Putamen (tissue), 1 donor: ENCODE results near the gene ANTXR1.
A peak's percentile ranks its signal among the peaks of the same experiment; 100 is the strongest.

Experiments used
- DNase-seq: peaks from one replicate; pipeline ENCODE4 v3.0.0-alpha.2; 2016; ENCODE audit warnings: low spot score

Gene ANTXR1

GRCh38 chr2:69181806-69182427, 168.9 kb downstream of the ANTXR1 start:
- DNase-seq = no peak

DNA sequence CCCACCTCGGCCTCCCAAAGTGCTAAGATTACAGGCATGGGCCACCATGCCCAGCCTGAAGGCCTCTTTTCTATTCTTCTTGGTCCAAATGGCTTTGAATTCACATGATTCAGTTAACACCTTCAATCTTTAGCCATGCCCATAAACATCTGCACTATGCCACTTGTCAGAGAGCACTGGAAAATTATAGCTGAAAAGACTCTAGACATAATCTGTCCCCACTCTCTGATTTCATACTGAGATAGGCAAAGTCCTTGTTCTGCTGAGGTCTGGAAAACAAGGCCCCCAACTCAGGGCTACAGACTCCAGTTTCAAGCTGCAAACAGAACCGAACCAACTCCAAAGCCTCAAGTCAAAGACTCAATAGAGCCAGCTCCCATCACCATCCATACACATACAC, 170.7 kb downstream of the ANTXR1 start:
- DNase-seq = no peak

GRCh38 chr2:69184224-69184623, 171.2 kb downstream of the ANTXR1 start:
- DNase-seq = no peak

DNA sequence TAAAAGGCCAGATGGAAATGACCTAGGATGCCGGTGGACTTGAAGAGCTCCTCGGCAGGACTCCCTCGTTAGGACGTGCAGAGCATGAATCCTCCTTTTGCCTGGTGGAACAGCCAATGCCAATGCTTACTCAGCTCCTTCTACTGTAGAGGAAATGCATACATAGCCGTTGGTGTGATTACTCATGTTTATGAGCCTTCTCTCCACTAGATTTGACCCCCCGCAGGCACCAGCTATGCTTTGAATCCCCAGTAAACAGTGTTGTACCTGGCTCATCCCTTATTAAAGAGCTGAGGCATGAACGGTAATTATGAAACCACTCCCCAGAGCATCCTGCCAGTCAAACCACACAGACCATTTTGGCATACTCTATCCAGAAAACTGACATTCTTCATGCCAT, 172.8 kb downstream of the ANTXR1 start:
- DNase-seq = no peak

DNA sequence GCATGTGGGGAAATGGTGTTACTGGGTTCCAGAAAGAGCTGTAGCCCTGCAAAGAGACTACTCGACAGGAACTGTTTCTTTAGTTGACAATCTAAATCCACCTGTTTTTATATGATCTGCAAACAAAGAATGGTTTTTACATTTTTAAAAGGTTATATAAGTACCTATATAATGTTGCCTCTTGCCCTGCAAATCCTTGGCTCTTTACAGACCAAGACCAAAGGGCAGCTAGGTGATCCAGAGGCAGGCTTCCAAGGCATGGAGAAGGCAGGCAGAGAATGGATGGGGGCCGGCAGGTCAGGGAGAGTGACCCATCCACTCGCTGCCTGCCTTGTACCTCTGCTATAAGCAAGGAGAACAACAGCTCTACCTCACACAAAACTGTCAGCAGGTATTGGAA, 173.6 kb downstream of the ANTXR1 start:
- DNase-seq = no peak

DNA sequence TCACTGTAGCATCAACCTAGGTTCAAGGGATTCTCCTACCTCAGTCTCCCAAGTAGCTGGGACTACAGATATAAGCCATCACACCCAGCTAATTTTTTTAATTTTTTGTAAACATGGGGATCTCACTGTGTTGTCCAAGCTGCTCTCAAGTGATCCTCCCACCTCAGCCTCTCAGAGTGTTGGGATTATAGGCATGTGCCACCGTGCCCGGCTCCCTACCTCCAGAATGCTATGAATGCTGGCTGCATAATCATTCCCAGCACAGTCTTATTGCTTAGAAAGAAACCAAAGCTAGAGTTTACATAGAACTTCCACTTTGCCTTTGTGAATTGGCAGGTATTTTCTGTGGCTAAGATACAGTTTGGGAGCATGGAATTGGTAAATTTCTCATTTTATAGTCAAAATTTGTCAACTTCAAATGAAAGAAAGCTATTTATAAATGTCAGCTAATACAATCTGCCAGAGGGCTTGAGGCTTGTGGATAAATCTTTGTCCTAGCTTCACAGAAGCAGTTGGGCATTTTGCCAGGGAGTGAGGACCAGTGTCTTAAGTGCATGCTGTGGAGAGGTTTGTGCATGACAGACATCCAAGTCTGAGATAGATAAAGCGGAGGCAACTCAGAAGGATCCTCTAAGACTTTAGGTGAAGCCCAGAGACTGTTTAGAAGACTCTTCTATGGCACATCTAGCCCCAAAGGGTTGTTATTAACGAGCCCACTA, 175.4 kb downstream of the ANTXR1 start:
- DNase-seq = no peak

GRCh38 chr2:69190743-69191404, 177.9 kb downstream of the ANTXR1 start:
- DNase-seq = no peak

DNA sequence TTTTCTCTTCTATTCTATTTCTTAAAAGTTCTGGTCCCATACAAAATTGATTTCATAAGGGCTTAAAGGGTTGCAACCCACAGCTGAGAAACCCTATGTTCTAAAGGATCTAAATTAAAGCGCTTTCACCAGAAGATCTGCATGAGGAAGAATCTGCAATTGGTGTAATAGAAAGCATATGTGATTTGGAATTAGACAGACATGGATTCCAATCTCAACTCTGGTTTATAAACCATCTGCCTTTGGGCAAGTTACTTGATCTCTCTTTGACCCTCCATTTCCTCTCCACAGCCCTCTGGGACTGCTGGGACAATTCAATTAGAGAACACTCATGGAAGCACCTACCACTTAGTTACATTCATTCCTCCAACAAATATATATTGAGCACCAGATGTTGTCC, 178.7 kb downstream of the ANTXR1 start:
- no peak for DNase-seq

GRCh38 chr2:69192176-69192945, 179.4 kb downstream of the ANTXR1 start:
- DNase-seq = no peak

- no peak for DNase-seq
Measured at GRCh38 chr2:69195706-69196105, 182.7 kb downstream of the ANTXR1 start.

GRCh38 chr2:69196327-69197117, 183.5 kb downstream of the ANTXR1 start:
- no peak for DNase-seq

GRCh38 chr2:69200107-69200520, 187.1 kb downstream of the ANTXR1 start:
- no peak for DNase-seq

- DNase-seq = no peak
Measured at GRCh38 chr2:69201259-69201658, 188.3 kb downstream of the ANTXR1 start.

GRCh38 chr2:69202327-69202726, 189.3 kb downstream of the ANTXR1 start:
- DNase-seq = no peak

- DNase-seq = no peak
Measured at GRCh38 chr2:69203166-69203985, 190.4 kb downstream of the ANTXR1 start.

GRCh38 chr2:69204654-69205053, 191.7 kb downstream of the ANTXR1 start:
- DNase-seq = peak; percentile 82

DNA sequence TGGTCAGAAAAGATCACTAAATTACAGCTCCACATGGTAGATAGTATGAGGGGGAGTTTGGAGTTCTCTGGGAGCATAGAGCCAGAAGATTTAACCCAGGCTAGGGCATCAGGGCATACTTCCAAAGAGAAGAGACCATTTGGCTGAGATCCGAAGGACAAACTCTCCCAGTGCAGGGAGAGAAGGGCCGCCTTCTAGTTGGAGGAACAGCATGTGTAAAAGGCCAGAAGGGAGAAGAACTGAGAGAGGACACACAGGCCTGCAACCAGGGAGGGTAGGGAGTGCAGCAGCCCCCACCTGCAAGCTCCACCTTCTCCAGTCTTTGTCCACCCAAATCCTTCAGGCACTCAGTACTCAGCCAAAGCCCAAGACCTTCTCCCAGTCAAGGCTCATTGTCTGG, 192.1 kb downstream of the ANTXR1 start:
- no peak for DNase-seq

DNA sequence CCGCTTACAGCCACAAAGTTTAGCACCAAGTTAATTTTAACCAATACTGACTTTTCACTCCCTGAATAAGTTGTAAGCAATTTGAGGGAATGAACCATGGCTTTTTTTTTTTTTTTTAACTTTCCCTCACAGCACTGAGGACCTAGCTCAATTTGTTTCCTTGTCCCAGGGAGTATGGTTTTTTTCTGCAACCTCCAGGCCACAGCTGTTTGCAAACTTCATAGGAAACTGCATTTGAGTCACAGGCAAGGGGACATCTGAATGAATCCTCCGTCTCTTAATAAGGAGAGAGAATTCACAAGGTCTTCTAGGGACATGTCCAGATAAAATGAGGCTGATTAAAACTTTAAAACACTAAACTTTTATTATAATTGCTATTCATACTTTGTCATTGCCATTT, 192.5 kb downstream of the ANTXR1 start:
- DNase-seq = no peak

- DNase-seq = no peak
Measured at GRCh38 chr2:69208023-69208595, 195.1 kb downstream of the ANTXR1 start.

DNA sequence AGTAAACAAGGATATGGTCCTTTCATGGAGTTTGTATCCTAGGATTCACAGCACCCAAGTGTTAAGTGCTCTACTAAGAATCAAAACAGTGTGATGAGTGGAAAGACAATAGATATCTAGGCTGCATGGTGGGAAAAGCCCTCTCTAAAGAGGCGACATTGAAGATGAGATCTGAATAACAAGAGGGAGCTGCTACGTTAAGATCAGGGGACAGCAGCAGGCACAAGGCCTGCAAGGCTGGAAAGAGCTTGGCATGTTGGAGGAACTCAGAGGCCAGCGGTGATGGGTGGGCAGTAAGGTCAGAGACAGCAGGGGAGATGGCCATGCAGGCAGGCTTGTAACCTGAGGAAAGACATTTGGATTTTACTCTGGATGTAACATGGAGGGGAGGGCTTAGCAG, 196.5 kb downstream of the ANTXR1 start:
- no peak for DNase-seq

DNA sequence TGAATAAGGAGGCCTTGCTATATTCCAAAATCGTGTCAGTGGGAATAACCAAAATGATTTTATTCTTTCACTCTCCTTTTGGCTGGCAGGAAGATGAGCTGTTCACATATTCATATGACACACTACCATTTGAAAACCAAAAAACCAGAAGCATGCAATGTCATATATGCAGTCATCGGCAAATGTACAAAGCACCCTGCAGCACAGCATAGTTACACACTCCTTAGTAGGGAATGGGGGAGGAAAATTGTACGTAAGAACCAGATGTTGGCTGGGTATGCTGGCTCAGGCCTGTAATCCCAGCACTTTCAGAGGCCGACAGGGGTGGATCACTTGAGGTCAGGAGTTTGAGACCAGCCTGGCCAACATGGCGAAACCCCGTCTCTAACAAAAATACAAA, 197.4 kb downstream of the ANTXR1 start:
- no peak for DNase-seq
